Immature natural killer cell (primary cell): Measurements from ENCODE around the gene SCCPDH. TPM values are rescaled to one million over a fixed set of nuclear protein-coding genes. Genes with fewer than 3 reads are reported as not detected.
"Not testable (repeated sequence)": the region's sequence is repeated elsewhere in the genome, so short reads cannot be mapped to it uniquely, and the experiment has no call there.

Experiments used
- DNase-seq, 3 donors: peaks; one replicate each; pipeline ENCODE4 v3.0.0; 2022; ENCODE audit warnings: mixed read lengths in 1 of 3
- H3K27ac Mint-ChIP-seq, 6 donors: one replicate each; pipeline ENCODE4 v1.8.0; 2020; ENCODE audit warnings: mixed read lengths in 6 of 6, mild to moderate bottlenecking in 5 of 6, inconsistent platforms in 4 of 6, moderate library complexity in 3 of 6
- H3K27me3 Mint-ChIP-seq, 3 donors: one replicate each; pipeline ENCODE4 v1.8.0; 2020 to 2021; ENCODE audit warnings: low read depth in 3 of 3, mild to moderate bottlenecking in 3 of 3, mixed read lengths in 3 of 3, moderate library complexity in 3 of 3, inconsistent platforms in 1 of 3
- H3K36me3 Mint-ChIP-seq, 3 donors: one replicate each; pipeline ENCODE4 v1.8.0; 2020; ENCODE audit warnings: mixed read lengths in 3 of 3, inconsistent platforms in 2 of 3, mild to moderate bottlenecking in 2 of 3
- H3K4me1 Mint-ChIP-seq, 2 donors: one replicate each; pipeline ENCODE4 v1.8.0; 2020; ENCODE audit warnings: inconsistent platforms in 2 of 2, mild to moderate bottlenecking in 2 of 2, mixed read lengths in 2 of 2, moderate library complexity in 1 of 2
- H3K4me3 Mint-ChIP-seq, 5 donors: one replicate each; pipeline ENCODE4 v1.8.0; 2020; ENCODE audit warnings: mild to moderate bottlenecking in 5 of 5, mixed read lengths in 5 of 5, inconsistent platforms in 3 of 5, moderate library complexity in 3 of 5
- H3K9me3 Mint-ChIP-seq, 6 donors: one replicate each; pipeline ENCODE4 v1.8.0; 2020; ENCODE audit warnings: mild to moderate bottlenecking in 6 of 6, mixed read lengths in 6 of 6, inconsistent platforms in 4 of 6, moderate library complexity in 3 of 6
- polyA plus RNA-seq, 3 donors: library from polyadenylated mRNA; unstranded; fragments of 300-500 nt; fragmentation: Illumina TruSeq; gene quantifications; one replicate each; pipeline ENCODE4 v1.2.3, GENCODE V29; 2021

The SCCPDH gene
- polyA plus RNA-seq, 3 donors from 2014 or later: 21.0 to 35.6 (median 29.4) TPM

- H3K4me3 Mint-ChIP-seq: no peak overlapping the region
- peaks cover 0 to 10% (median 1%) of the 10 kb centered on the region in 6 donors for H3K9me3 Mint-ChIP-seq
- H3K4me1 Mint-ChIP-seq: no peaks in the 10 kb centered on the region
- no peaks in the 10 kb centered on the region for H3K36me3 Mint-ChIP-seq
- H3K27ac Mint-ChIP-seq: peak overlapping the region in 2 of 6 donors; percentile 31 to 60
- H3K27me3 Mint-ChIP-seq: peaks cover 1 to 7% (median 2%) of the 10 kb centered on the region in 3 donors
- DNase-seq: no peak
These were observed 32.4 kb upstream of the SCCPDH start for GRCh38 chr1:246691622-246692495.

- H3K9me3 Mint-ChIP-seq, H3K4me1 Mint-ChIP-seq, H3K36me3 Mint-ChIP-seq, H3K4me3 Mint-ChIP-seq, DNase-seq, H3K27me3 Mint-ChIP-seq: not testable (repeated sequence)
- peak overlapping the region in 1 of 6 donors; percentile 14 for H3K27ac Mint-ChIP-seq
These were observed 29.9 kb upstream of the SCCPDH start for GRCh38 chr1:246694213-246694895.

GRCh38 chr1:246695136-246695535 lies 29.1 kb upstream of the SCCPDH start:
- Mint-ChIP-seq H3K4me3 (no peak overlapping the region), H3K27ac (no peak overlapping the region), H3K9me3 (peaks cover 0 to 10% (median 1%) of the 10 kb centered on the region in 6 donors), H3K27me3 (peaks cover 2 to 8% (median 4%) of the 10 kb centered on the region in 3 donors), H3K36me3 (no peaks in the 10 kb centered on the region), H3K4me1 (peaks cover 10% of the 10 kb centered on the region in 2 donors)
- no peak for DNase-seq

GRCh38 chr1:246695666-246696065 lies 28.5 kb upstream of the SCCPDH start:
- peaks cover 4 to 8% (median 5%) of the 10 kb centered on the region in 3 donors for H3K27me3 Mint-ChIP-seq
- H3K9me3 Mint-ChIP-seq: peaks cover 0 to 10% (median 1%) of the 10 kb centered on the region in 6 donors
- peaks cover 10% of the 10 kb centered on the region in 2 donors for H3K4me1 Mint-ChIP-seq
- no peaks in the 10 kb centered on the region for H3K36me3 Mint-ChIP-seq
- no peak overlapping the region for H3K4me3 Mint-ChIP-seq
- H3K27ac Mint-ChIP-seq: no peak overlapping the region
- DNase-seq: no peak

- H3K27ac Mint-ChIP-seq: peak overlapping the region in 4 of 6 donors; percentile 1 to 23 (median 12)
- peaks cover 10% of the 10 kb centered on the region in 2 donors for H3K4me1 Mint-ChIP-seq
- peaks cover 0 to 3% (median under 1%) of the 10 kb centered on the region in 6 donors for H3K9me3 Mint-ChIP-seq
- peak overlapping the region; percentile 50 to 79 (median 68) for H3K4me3 Mint-ChIP-seq
- H3K36me3 Mint-ChIP-seq: no peaks in the 10 kb centered on the region
- no peak for DNase-seq
- peaks cover 4 to 8% (median 5%) of the 10 kb centered on the region in 3 donors for H3K27me3 Mint-ChIP-seq
These were observed 25.6 kb upstream of the SCCPDH start for GRCh38 chr1:246698466-246699094.

GRCh38 chr1:246699095-246699735 lies 25.0 kb upstream of the SCCPDH start:
- Mint-ChIP-seq H3K27me3 (peaks cover 5 to 8% (median 6%) of the 10 kb centered on the region in 3 donors), H3K9me3 (peaks cover 0 to 3% (median 0%) of the 10 kb centered on the region in 6 donors), H3K4me3 (peak overlapping the region; percentile 50 to 79 (median 68)), H3K4me1 (peaks cover 10% of the 10 kb centered on the region in 2 donors), H3K36me3 (no peaks in the 10 kb centered on the region), H3K27ac (peak overlapping the region in 4 of 6 donors; percentile 1 to 23 (median 6))
- peak; percentile 71 to 75 (median 74) for DNase-seq

GRCh38 chr1:246703581-246703980 lies 20.6 kb upstream of the SCCPDH start:
- no peak for DNase-seq
- H3K27ac Mint-ChIP-seq: no peak overlapping the region
- H3K4me3 Mint-ChIP-seq: no peak overlapping the region
- H3K9me3 Mint-ChIP-seq: no peaks in the 10 kb centered on the region
- H3K27me3 Mint-ChIP-seq: peaks cover under 1 to 6% (median 2%) of the 10 kb centered on the region in 3 donors
- no peaks in the 10 kb centered on the region for H3K36me3 Mint-ChIP-seq
- H3K4me1 Mint-ChIP-seq: peaks cover 9% of the 10 kb centered on the region in 2 donors

GRCh38 chr1:246705368-246705767 lies 18.8 kb upstream of the SCCPDH start:
- Mint-ChIP-seq H3K4me1 (peaks cover 2 to 7% of the 10 kb centered on the region in 2 donors), H3K27me3 (peaks cover 2 to 5% (median 2%) of the 10 kb centered on the region in 3 donors), H3K27ac (no peak overlapping the region), H3K4me3 (no peak overlapping the region), H3K36me3 (peaks cover 5% of the 10 kb centered on the region in 3 donors), H3K9me3 (peaks cover 0 to 5% (median 0%) of the 10 kb centered on the region in 6 donors)
- DNase-seq: no peak

- H3K27me3 Mint-ChIP-seq: peaks cover 2 to 14% (median 4%) of the 10 kb centered on the region in 3 donors
- no peak overlapping the region for H3K4me3 Mint-ChIP-seq
- peaks cover 0 to 6% (median 0%) of the 10 kb centered on the region in 6 donors for H3K9me3 Mint-ChIP-seq
- peaks cover 5% of the 10 kb centered on the region in 3 donors for H3K36me3 Mint-ChIP-seq
- DNase-seq: no peak
- no peak overlapping the region for H3K27ac Mint-ChIP-seq
- H3K4me1 Mint-ChIP-seq: peaks cover 2 to 7% of the 10 kb centered on the region in 2 donors
These were observed 16.0 kb upstream of the SCCPDH start for GRCh38 chr1:246708166-246708565.

GRCh38 chr1:246709196-246709595 lies 15.0 kb upstream of the SCCPDH start:
- peaks cover 0 to 6% (median 0%) of the 10 kb centered on the region in 6 donors for H3K9me3 Mint-ChIP-seq
- DNase-seq: no peak
- H3K27me3 Mint-ChIP-seq: peaks cover 2 to 14% (median 4%) of the 10 kb centered on the region in 3 donors
- H3K27ac Mint-ChIP-seq: no peak overlapping the region
- H3K4me1 Mint-ChIP-seq: peaks cover 2 to 7% of the 10 kb centered on the region in 2 donors
- H3K36me3 Mint-ChIP-seq: peaks cover 5% of the 10 kb centered on the region in 3 donors
- H3K4me3 Mint-ChIP-seq: no peak overlapping the region

GRCh38 chr1:246709835-246710234 lies 14.4 kb upstream of the SCCPDH start:
- DNase-seq: no peak
- no peak overlapping the region for H3K27ac Mint-ChIP-seq
- peaks cover 5% of the 10 kb centered on the region in 3 donors for H3K36me3 Mint-ChIP-seq
- peaks cover 2 to 7% of the 10 kb centered on the region in 2 donors for H3K4me1 Mint-ChIP-seq
- H3K4me3 Mint-ChIP-seq: peak overlapping the region in 1 of 5 donors; percentile 5
- peaks cover 0 to 6% (median 0%) of the 10 kb centered on the region in 6 donors for H3K9me3 Mint-ChIP-seq
- H3K27me3 Mint-ChIP-seq: peaks cover 2 to 14% (median 4%) of the 10 kb centered on the region in 3 donors

GRCh38 chr1:246711548-246712003 lies 12.6 kb upstream of the SCCPDH start:
- H3K4me1 Mint-ChIP-seq: peaks cover 2 to 7% of the 10 kb centered on the region in 2 donors
- peaks cover 0 to 6% (median 0%) of the 10 kb centered on the region in 6 donors for H3K9me3 Mint-ChIP-seq
- H3K4me3 Mint-ChIP-seq: no peak overlapping the region
- no peak for DNase-seq
- H3K36me3 Mint-ChIP-seq: peaks cover 5% of the 10 kb centered on the region in 3 donors
- H3K27me3 Mint-ChIP-seq: peaks cover 2 to 14% (median 4%) of the 10 kb centered on the region in 3 donors
- no peak overlapping the region for H3K27ac Mint-ChIP-seq

GRCh38 chr1:246712428-246712827 lies 11.8 kb upstream of the SCCPDH start:
- H3K4me3 Mint-ChIP-seq, H3K4me1 Mint-ChIP-seq, H3K36me3 Mint-ChIP-seq, DNase-seq, H3K27ac Mint-ChIP-seq, H3K9me3 Mint-ChIP-seq: not testable (repeated sequence)
- H3K27me3 Mint-ChIP-seq: peaks cover 2 to 17% (median 7%) of the 10 kb centered on the region in 3 donors
